ENCODE data around the gene PPP2R5B.
A peak's percentile ranks its signal among the peaks of the same experiment; 100 is the strongest.

PPP2R5B gene

GRCh38 chr11:64918017-64918416 lies 6.5 kb upstream of the PPP2R5B start:
- H3K4me3 ChIP-seq (ENCODE audit: low read depth, low read length): peak overlapping the region; percentile 63
- no peak for DNase-seq (ENCODE audit: low read depth)
- TF ChIP-seq, protein P1, sequence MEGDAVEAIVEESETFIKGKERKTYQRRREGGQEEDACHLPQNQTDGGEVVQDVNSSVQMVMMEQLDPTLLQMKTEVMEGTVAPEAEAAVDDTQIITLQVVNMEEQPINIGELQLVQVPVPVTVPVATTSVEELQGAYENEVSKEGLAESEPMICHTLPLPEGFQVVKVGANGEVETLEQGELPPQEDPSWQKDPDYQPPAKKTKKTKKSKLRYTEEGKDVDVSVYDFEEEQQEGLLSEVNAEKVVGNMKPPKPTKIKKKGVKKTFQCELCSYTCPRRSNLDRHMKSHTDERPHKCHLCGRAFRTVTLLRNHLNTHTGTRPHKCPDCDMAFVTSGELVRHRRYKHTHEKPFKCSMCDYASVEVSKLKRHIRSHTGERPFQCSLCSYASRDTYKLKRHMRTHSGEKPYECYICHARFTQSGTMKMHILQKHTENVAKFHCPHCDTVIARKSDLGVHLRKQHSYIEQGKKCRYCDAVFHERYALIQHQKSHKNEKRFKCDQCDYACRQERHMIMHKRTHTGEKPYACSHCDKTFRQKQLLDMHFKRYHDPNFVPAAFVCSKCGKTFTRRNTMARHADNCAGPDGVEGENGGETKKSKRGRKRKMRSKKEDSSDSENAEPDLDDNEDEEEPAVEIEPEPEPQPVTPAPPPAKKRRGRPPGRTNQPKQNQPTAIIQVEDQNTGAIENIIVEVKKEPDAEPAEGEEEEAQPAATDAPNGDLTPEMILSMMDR (IDR thresholded peaks at IDR 0.05; ENCODE audit: low read depth, low read length, missing control alignments): peak; percentile 20

- TF ChIP-seq, protein P1 (IDR thresholded peaks at IDR 0.05; ENCODE audit: low read depth, low read length, missing control alignments): no peak
- no peak overlapping the region for H3K4me3 ChIP-seq (ENCODE audit: low read depth, low read length)
- no peak for DNase-seq (ENCODE audit: low read depth)
Measured at GRCh38 chr11:64919627-64920026, 4.9 kb upstream of the PPP2R5B start.

DNA sequence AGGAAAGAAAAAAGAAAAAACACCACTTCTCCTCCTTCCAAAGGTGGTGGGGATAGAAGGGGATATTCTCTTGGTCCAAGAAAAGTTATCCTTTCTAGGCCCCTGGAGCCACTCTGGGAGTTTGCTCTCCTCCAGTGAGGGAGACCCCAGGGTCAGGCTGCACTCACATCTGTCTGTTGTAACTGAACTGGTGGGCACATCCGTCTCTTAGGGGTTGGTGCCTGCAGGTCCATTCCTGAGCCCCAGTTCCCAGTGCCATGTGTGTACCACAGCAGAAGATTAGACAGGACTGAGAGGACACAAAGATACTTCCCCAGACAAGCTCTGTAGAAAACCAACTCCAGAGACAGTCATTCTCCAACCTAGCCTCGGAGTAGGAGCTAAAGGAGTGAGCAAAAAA lies 4.4 kb upstream of the PPP2R5B start:
- TF ChIP-seq, protein P1 (IDR thresholded peaks at IDR 0.05; ENCODE audit: low read depth, low read length, missing control alignments): no peak
- H3K4me3 ChIP-seq (ENCODE audit: low read depth, low read length): no peak overlapping the region
- DNase-seq (ENCODE audit: low read depth): no peak

DNA sequence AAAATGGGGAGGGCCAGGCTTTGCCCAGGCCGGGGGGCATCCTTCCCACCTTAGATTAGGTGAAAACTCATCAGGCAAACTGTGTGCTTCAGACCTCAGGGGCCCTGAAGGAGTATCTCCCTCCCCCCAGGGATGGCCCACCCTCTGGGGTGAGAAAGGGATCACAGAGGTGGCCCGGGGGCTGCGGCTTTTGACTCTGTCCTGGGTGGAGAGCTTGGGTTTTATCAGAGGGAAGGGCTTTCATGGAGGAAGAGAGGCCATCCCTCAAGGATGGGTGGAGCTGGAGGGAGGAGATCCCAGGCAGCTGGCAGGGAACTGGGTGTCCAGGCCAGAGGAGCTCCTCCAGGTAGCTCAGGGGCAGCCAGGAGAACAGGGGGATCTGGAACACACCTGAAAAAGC lies 3.1 kb upstream of the PPP2R5B start:
- no peak overlapping the region for H3K4me3 ChIP-seq (ENCODE audit: low read depth, low read length)
- TF ChIP-seq, protein P1 (IDR thresholded peaks at IDR 0.05; ENCODE audit: low read depth, low read length, missing control alignments): no peak
- DNase-seq (ENCODE audit: low read depth): no peak

GRCh38 chr11:64923151-64923661 lies 1.3 kb upstream of the PPP2R5B start:
- no peak for DNase-seq (ENCODE audit: low read depth)
- TF ChIP-seq, protein P1 (IDR thresholded peaks at IDR 0.05; ENCODE audit: low read depth, low read length, missing control alignments): no peak
- no peak overlapping the region for H3K4me3 ChIP-seq (ENCODE audit: low read depth, low read length)

GRCh38 chr11:64924910-64925284 lies 408 bp downstream of the PPP2R5B start:
- DNase-seq (ENCODE audit: low read depth): no peak
- H3K4me3 ChIP-seq (ENCODE audit: low read depth, low read length): peak overlapping the region; percentile 76
- TF ChIP-seq, protein P1 (IDR thresholded peaks at IDR 0.05; ENCODE audit: low read depth, low read length, missing control alignments): no peak
